HG03196 (cell line): ENCODE data around the gene DNMT1.
"Not testable (repeated sequence)": the region's sequence is repeated elsewhere in the genome, so short reads cannot be mapped to it uniquely, and the experiment has no call there.

ENCODE experiments used
- ATAC-seq: cut with Tn5 transposase; IDR thresholded peaks from one replicate; pipeline ENCODE4 v1.9.1; 2021; ENCODE audit not compliant: unreplicated experiment

The DNMT1 gene

GRCh38 chr19:10184636-10185035 lies 10.1 kb downstream of the DNMT1 start:
- no peak for ATAC-seq

DNA sequence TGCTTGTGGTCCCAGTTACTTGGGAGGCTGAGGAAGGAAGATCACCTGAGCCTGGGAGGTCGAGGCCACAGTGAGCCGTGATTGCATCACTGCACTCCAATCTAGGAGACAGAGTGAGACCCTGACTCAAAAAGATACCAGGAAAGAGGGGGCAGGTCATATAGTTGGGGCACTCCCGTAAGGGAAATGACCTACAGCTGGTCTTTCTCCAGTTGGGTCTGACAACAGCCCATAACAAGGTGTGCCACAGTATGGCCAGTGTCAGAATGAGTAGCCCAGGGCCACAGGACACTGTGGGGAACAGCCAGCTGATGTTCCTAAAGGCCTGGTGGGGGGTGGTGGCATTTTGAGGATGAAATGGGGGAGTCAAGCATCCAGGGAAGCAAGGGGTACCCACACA lies 10.8 kb downstream of the DNMT1 start:
- ATAC-seq: no peak

GRCh38 chr19:10182847-10183246 lies 11.9 kb downstream of the DNMT1 start:
- no peak for ATAC-seq

DNA sequence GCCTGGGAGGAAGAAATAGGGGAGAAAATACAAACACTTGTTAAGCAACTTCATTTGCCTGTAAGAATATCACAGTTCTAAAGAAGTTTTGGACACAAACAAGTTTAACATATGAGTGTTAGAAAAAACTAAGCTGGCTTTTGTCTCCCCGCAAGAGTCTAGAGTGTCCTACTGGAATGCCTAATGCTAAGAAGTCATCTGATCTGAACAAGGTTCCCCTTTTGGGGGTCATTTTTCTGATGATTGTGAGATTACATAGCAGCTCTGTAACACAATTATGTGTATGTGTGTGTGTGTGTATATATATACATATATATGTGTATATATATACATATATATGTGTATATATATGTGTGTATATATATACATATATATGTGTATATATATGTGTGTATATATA lies 12.7 kb downstream of the DNMT1 start:
- no peak for ATAC-seq

DNA sequence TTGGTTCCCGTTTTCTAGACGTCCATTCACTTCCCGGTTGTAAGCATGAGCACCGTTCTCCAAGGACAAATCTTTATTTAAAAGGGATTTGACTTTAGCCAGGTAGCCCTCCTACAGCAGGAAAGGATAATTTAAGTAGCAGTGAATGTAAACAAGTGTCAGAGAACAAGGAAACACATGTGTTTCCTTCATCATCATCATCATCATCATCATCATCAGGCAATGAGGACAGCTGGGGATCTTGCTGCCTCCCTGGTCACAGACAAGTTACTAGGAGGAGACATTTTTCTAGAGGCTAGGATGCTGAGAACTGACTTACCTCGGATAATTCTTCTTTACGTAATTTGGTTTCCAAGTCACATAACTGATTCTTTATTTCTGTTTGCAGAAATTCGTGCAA lies 14.3 kb downstream of the DNMT1 start:
- ATAC-seq: no peak

DNA sequence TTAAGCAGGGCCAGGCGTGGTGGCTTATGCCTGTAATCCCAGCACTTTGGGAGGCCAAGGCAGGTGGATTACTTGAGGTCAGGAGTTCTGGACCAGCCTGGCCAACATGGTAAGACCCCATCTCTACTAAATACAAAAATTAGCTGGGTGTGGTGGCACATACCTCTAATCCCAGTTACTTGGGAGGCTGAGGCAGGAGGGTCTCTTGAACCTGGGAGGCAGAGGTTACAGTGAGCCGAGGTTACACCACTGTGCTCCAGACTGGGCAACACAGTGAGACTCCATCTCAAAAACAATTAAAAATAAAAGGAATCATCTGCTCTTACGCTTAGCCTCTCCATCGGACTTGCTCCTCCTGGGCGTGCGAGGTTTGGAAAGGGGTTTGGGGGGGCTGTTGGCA lies 14.7 kb downstream of the DNMT1 start:
- ATAC-seq: not testable (repeated sequence)

- ATAC-seq: no peak
Observed at GRCh38 chr19:10173527-10173926, 21.2 kb downstream of the DNMT1 start.

DNA sequence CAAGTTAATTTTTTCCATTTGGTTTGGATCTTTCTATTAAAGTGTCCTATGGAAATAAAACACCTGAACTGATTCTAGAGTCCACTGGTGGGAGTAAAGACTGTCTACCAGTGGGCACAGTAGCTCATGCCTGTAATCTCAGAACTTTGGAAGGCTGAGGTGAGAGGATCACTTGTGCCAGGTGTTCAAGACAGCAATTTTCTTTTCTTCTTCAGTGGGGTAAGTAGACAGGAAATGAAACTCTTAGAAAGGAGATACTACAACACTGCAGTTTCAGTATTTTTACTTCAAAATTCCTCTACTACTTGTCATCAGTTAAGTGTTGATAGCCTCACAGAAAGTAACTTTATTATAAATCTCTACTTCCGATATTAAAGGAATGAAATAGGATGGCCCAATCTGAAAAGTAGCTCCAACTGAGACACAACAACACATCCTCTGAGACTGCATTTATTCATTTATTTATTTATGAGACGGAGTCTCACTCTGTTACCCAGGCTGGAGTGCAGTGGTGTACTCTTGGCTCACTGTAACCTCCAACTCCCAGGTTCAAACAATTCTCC lies 26.3 kb downstream of the DNMT1 start:
- no peak for ATAC-seq

GRCh38 chr19:10167459-10167858 lies 27.3 kb downstream of the DNMT1 start:
- no peak for ATAC-seq

DNA sequence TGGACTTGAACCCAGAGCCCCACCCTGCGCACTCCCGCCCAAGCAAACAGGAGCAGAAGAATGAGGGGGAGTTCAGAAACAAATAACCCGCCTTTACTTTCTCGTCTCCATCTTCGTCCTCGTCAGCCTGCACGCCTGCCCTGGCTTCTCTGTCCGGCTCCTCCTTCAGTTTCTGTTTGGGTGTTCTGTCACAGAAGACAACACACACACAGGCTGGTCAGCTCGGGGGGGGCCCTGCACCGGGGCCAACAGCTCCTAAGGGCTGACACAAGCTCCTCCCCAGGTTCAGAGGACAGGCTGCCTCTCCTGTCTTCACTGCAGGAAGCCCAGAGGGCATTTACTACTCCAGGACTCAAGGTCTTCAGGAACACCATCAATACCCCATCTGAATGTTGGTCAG lies 28.3 kb downstream of the DNMT1 start:
- not testable (repeated sequence) for ATAC-seq

- ATAC-seq: no peak
Observed at GRCh38 chr19:10166046-10166445, 28.7 kb downstream of the DNMT1 start.

DNA sequence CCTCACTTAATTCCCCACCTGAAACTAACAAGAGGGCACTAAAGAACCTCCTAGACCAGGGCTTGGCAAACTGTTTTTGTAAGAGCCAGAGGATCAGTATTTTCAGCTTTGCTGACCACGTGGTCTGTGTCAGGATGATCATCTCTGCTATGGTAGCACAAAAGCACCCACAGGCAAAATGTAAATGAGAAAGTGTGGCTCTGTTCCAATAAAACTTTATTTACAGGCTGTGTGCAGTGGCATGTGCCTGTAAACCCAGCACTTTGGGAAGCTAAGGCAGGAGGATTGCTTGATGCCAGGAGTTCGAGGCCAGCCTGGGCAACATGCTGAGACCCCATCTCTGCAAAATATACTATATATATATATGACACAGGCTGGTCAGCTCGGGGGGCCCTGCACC lies 31.2 kb downstream of the DNMT1 start:
- no peak for ATAC-seq

- no peak for ATAC-seq
Observed at GRCh38 chr19:10159610-10160009, 35.1 kb downstream of the DNMT1 start.

DNA sequence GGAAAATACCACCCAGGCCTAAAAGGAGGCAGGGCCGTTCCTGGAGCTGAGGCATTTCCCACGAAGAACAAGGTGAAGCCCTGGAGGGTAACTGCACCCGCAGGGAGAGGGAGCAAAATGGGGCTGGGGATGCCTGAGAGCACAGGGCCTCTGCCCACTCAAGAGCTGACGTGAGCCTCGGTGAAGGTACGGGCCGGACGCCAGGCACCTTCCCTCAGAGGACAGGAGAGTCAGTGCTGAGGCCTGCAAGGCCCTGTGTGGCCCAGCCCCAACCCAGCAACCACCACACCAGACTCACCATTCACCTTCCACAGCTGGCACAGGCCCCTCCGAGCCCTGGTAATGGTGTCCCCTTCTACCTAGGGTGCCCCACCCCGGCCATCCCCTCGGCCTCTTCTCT lies 36.3 kb downstream of the DNMT1 start:
- ATAC-seq: no peak

GRCh38 chr19:10158071-10158470 lies 36.7 kb downstream of the DNMT1 start:
- ATAC-seq: no peak

- ATAC-seq: no peak
Observed at GRCh38 chr19:10155839-10156238, 38.9 kb downstream of the DNMT1 start.

DNA sequence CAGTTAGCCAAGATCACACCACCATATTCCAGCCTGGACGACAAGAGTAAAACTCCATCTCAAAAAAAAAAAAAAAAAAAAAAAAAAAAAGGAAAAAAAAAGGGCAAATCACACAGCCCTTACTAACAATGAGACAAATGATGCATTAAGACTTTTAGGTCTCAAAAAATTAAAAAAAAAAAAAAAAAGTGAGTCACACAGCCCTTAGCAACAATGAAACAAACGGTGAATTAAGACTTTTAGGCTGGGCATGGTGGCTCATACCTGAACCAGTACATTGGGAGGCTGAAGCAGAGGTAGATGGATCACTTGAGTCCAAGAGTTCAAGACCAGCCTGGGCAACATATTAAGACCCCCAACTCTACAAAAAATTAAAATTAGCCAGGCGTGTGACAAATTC lies 42.7 kb downstream of the DNMT1 start:
- no peak for ATAC-seq

GRCh38 chr19:10151521-10151920 lies 43.2 kb downstream of the DNMT1 start:
- no peak for ATAC-seq

- ATAC-seq: no peak
Observed at GRCh38 chr19:10149427-10149826, 45.3 kb downstream of the DNMT1 start.

DNA sequence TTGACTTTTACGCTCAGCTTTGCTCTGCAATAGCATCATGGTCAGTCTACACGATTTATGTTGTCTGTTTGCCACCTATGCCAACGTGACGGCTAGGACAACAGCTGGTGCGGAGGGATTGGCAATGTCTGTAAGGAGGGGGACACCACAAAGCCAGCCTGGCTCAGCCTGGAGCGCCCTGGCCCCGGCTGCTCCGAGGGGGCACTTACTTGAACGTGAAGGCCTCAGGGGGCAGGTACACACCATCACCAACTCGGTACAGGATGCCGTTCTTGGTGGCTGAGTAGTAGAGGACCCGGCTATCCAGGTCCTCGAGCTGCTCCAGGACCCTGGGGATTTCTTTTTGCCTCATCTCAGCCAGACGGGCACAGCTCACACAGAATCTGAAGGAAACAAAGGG lies 48.6 kb downstream of the DNMT1 start:
- no peak for ATAC-seq

DNA sequence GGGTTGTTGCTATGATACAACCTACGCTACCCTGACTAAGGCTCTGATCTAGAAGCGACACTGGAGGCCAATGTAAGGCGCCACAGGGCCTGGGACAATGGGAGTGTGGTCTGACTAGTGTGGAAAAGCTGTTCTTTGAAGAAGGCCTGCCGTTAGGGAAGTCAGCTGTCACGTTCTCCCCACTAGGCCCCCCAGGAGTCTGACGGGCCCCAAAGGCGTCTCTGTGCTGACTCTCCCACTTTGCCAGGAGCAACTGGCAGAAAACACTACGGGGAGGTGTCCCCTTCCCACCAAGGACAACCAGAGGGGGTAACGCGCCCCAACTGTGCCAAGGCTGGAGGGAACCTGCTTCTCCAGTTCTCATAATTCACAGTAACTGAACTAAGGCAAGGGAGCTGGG lies 49.7 kb downstream of the DNMT1 start:
- no peak for ATAC-seq

DNA sequence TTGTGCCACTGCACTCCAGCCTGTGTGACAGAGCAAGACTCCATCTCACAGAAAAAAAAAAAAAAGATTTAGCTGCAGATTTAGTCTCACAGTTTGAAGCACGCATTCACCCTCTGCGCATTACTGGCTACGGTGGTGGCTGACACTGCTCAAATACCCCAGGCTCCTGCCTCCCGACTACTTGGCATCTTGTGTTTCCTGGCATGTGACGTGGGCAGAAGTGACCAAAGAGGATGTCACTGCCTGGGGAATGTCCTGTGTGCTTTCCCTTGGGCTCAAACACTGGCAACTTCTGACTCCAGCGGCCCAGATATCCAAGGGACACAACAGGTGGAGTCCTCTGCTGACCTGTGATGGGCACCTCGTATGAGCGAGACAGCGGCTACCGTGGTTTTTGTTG lies 50.4 kb downstream of the DNMT1 start:
- ATAC-seq: no peak

- ATAC-seq: no peak
Observed at GRCh38 chr19:10143681-10144080, 51.1 kb downstream of the DNMT1 start.
